SK-N-SH (cell line): Measurements from ENCODE around the gene LMAN1. TPM values are rescaled to one million over a fixed set of nuclear protein-coding genes. Genes with fewer than 3 reads are reported as not detected.

Source experiments
- CTCF ChIA-PET: fragments of 300-600, 350-600 bp; formaldehyde crosslinking; extraction: SDS; loops from one replicate; lab custom pipeline; 2021; lab: Yijun Ruan, JAX
- POLR2A ChIA-PET: fragments of 350-600 bp; sonication (Branson Sonifier 250); formaldehyde crosslinking; extraction: SDS; loops from one replicate; lab custom pipeline; 2020; ENCODE audit warnings: antibody characterized with exemption, inconsistent platforms; lab: Yijun Ruan, JAX
- DNase-seq: peaks from one replicate; pipeline ENCODE4 v3.0.0; 2012
- H2AFZ ChIP-seq: fragments of 200-600 bp; sonication (generic); 2 replicates; pipeline ENCODE4 v1.8.1; 2016; ENCODE audit warnings: antibody characterized with exemption, mild to moderate bottlenecking, low read depth
- H3F3A ChIP-seq: fragments of 200-600 bp; sonication (generic); replicated peaks from 2 replicates; pipeline ENCODE3; 2016; ENCODE audit warnings: antibody characterized with exemption, mild to moderate bottlenecking; ENCODE audit not compliant: insufficient read depth
- H3K27ac ChIP-seq, 2 experiments: fragments of 200-500 bp in 1 of 2; fragments of 200-600 bp in 1 of 2; sonication (Bioruptor generic) in 1 of 2; sonication (generic), shearing (Covaris generic) in 1 of 2; 2 replicates each; pipeline versions ENCODE4 v1.5.1 to v1.6.1; 2014 to 2016; ENCODE audit warnings: low read depth in 2 of 2, inconsistent platforms in 1 of 2, low read length in 1 of 2, mild to moderate bottlenecking in 1 of 2, mixed read lengths in 1 of 2
- H3K27me3 ChIP-seq: fragments of 200-600 bp; sonication (generic), shearing (Covaris generic); 2 replicates; pipeline ENCODE4 v1.6.1; 2016; ENCODE audit warnings: mixed run types; ENCODE audit not compliant: insufficient read depth
- H3K36me3 ChIP-seq, 2 experiments: fragments of 200-500 bp in 1 of 2; fragments of 200-600 bp in 1 of 2; sonication (Bioruptor generic) in 1 of 2; sonication (generic) in 1 of 2; replicated peaks in 1 of 2; 2 replicates each; pipeline versions ENCODE3 to v1.5.1; 2014 to 2016; ENCODE audit warnings: low read length in 1 of 2, mild to moderate bottlenecking in 1 of 2; ENCODE audit not compliant: insufficient read depth in 2 of 2, control insufficient read depth in 1 of 2
- H3K4me1 ChIP-seq, 2 experiments: fragments of 200-500 bp in 1 of 2; fragments of 200-600 bp in 1 of 2; sonication (Bioruptor generic) in 1 of 2; sonication (generic), shearing (Covaris generic) in 1 of 2; 2 replicates each; pipeline versions ENCODE4 v1.5.1 to v1.6.1; 2014 to 2016; ENCODE audit warnings: low read depth in 1 of 2, low read length in 1 of 2, mixed run types in 1 of 2; ENCODE audit not compliant: insufficient read depth in 2 of 2, control insufficient read depth in 1 of 2
- H3K4me2 ChIP-seq: fragments of 200-600 bp; sonication (generic), shearing (Covaris generic); 2 replicates; pipeline ENCODE4 v1.6.1; 2017; ENCODE audit warnings: mixed run types
- H3K4me3 ChIP-seq, 2 experiments: fragments of 200-500 bp in 1 of 2; fragments of 200-600 bp in 1 of 2; sonication (Bioruptor generic) in 1 of 2; sonication (generic), shearing (Covaris generic) in 1 of 2; 2 replicates each; pipeline versions ENCODE4 v1.5.1 to v1.8.1; 2014 to 2016; ENCODE audit warnings: low read depth in 2 of 2, inconsistent platforms in 1 of 2, low read length in 1 of 2, mild to moderate bottlenecking in 1 of 2, mixed read lengths in 1 of 2, moderate library complexity in 1 of 2
- H3K79me2 ChIP-seq: fragments of 200-600 bp; sonication (generic); 2 replicates; pipeline ENCODE4 v1.8.1; 2017; ENCODE audit warnings: mild to moderate bottlenecking; ENCODE audit not compliant: insufficient read depth
- H3K9ac ChIP-seq: fragments of 200-600 bp; sonication (generic); 2 replicates; pipeline ENCODE4 v1.6.1; 2017; ENCODE audit warnings: mixed run types
- H3K9me2 ChIP-seq: fragments of 200-600 bp; sonication (generic); 2 replicates; pipeline ENCODE4 v1.6.1; 2017; ENCODE audit warnings: mixed run types
- H3K9me3 ChIP-seq: fragments of 200-600 bp; sonication (generic); 2 replicates; pipeline ENCODE4 v1.6.1; 2017; ENCODE audit warnings: mixed run types, mild to moderate bottlenecking, moderate library complexity
- H4K20me1 ChIP-seq: fragments of 200-600 bp; sonication (generic); 2 replicates; pipeline ENCODE4 v1.6.1; 2017; ENCODE audit warnings: mild to moderate bottlenecking, mixed run types; ENCODE audit not compliant: insufficient read depth
- CHD2 ChIP-seq: fragments of 150-350 bp; IDR thresholded peaks from 2 replicates; pipeline ENCODE4 v1.6.1; 2018; ENCODE audit warnings: low read length; ENCODE audit not compliant: partially characterized antibody
- GATA2 ChIP-seq: sonication (generic); formaldehyde crosslinking; IDR thresholded peaks from 2 replicates; pipeline ENCODE4 v1.5.0; 2020; ENCODE audit warnings: mild to moderate bottlenecking, missing genetic modification reagents
- IRF3 ChIP-seq: fragments of 150-350 bp; IDR thresholded peaks from 2 replicates; pipeline ENCODE4 v1.6.1; 2016; ENCODE audit warnings: mild to moderate bottlenecking, low read depth, low read length
- NFIC ChIP-seq: IDR thresholded peaks from 2 replicates; pipeline ENCODE4 v1.4.0; 2012; ENCODE audit warnings: borderline replicate concordance
- REST ChIP-seq: IDR thresholded peaks from 2 replicates; pipeline ENCODE4 v1.6.1; 2012; ENCODE audit warnings: mild to moderate bottlenecking, low read depth, low read length, moderate library complexity
- RFX5 ChIP-seq: IDR thresholded peaks from 2 replicates; pipeline ENCODE4 v1.6.1; 2012; ENCODE audit warnings: mild to moderate bottlenecking, improper control_type of control experiment, low read length
- SIN3A ChIP-seq: IDR thresholded peaks from 2 replicates; pipeline ENCODE4 v1.6.1; 2012; ENCODE audit warnings: low read depth, mild to moderate bottlenecking, low read length, moderate library complexity, borderline replicate concordance
- ZBTB33 ChIP-seq: IDR thresholded peaks from 2 replicates; pipeline ENCODE4 v1.4.0; 2012; ENCODE audit warnings: low read depth, borderline replicate concordance
- WGBS: methylation state at CpG from one replicate; pipeline ENCODE4 v1.1.6; 2017; ENCODE audit warnings: low lambda C conversion rate; 5-methylcytosine and 5-hydroxymethylcytosine counted together
- polyA plus RNA-seq, 3 experiments: library from polyadenylated mRNA; depleted of rRNA; stranded (reverse); fragments of >200 nt; gene quantifications; 2 replicates each; pipeline ENCODE4 v1.2.3, GENCODE V29; 2012

Gene LMAN1
- polyA plus RNA-seq, 1 of the 3 experiments (the other 2 are of a cell fraction) = 43.4 TPM

- 50% methylated on average over 4 of the region's 4 CpGs for WGBS
- no peak for TF ChIP-seq SIN3A
- no peak for TF ChIP-seq CHD2
- no peak for TF ChIP-seq ZBTB33
- no peak for TF ChIP-seq IRF3
- no peak for DNase-seq
- CTCF ChIA-PET = interaction anchor here (1.8 to 5.3 kb wide), 2 partner anchors 52 to 101 kb away, joined by 7 to 43 read pairs; no protein-coding TSS in a partner anchor
- no peak overlapping the region for H3K4me2 ChIP-seq
- no peaks in the 10 kb centered on the region for H3K36me3 ChIP-seq
- no peaks in the 10 kb centered on the region for H3K9me3 ChIP-seq
- POLR2A ChIA-PET = no interaction called here
- H3K27ac ChIP-seq = no peak overlapping the region
- no peak overlapping the region for H3K4me3 ChIP-seq
- H3F3A ChIP-seq = no peaks in the 10 kb centered on the region
- peaks cover 0 to 4% of the 10 kb centered on the region in 2 experiments; a peak in 1 of 4 replicates for H3K4me1 ChIP-seq
- H3K9ac ChIP-seq = no peak overlapping the region
- H2AFZ ChIP-seq = no peak overlapping the region
- H4K20me1 ChIP-seq = no peaks in the 10 kb centered on the region
- peaks cover 33% of the 10 kb centered on the region; the same call in 1 of the 2 replicates for H3K27me3 ChIP-seq
- H3K9me2 ChIP-seq = no peaks in the 10 kb centered on the region
- no peaks in the 10 kb centered on the region for H3K79me2 ChIP-seq
Measured at GRCh38 chr18:59301929-59302328, 57.1 kb downstream of the LMAN1 start.

- Histone ChIP-seq H3K79me2 (no peaks in the 10 kb centered on the region), H3K9me3 (no peaks in the 10 kb centered on the region), H3K27ac (no peak overlapping the region), H4K20me1 (no peaks in the 10 kb centered on the region), H3K36me3 (no peaks in the 10 kb centered on the region), H3K4me2 (no peak overlapping the region), H3K9me2 (no peaks in the 10 kb centered on the region), H3K4me1 (peaks cover 0 to 4% of the 10 kb centered on the region in 2 experiments; a peak in 1 of 4 replicates), H3F3A (no peaks in the 10 kb centered on the region), H3K27me3 (peaks cover 32% of the 10 kb centered on the region; the same call in 1 of the 2 replicates), H3K4me3 (no peak overlapping the region), H3K9ac (no peak overlapping the region), H2AFZ (no peak overlapping the region)
- 71% methylated on average over 3 of the region's 3 CpGs for WGBS
- no peak for TF ChIP-seq NFIC
- no peak for TF ChIP-seq GATA2 (CRISPR knock-in tag)
- no peak for TF ChIP-seq REST
- no peak for TF ChIP-seq RFX5
- CTCF ChIA-PET = interaction anchor here (0.9 to 5.3 kb wide), 9 partner anchors 9 to 523 kb away, joined by 3 to 43 read pairs (median 4); partner anchors contain the start of gene RAX
- POLR2A ChIA-PET = no interaction called here
- DNase-seq = no peak
Measured at GRCh38 chr18:59300676-59301285, 58.3 kb downstream of the LMAN1 start.
